Suprapubic skin (tissue), 3 donors: ENCODE measurements around the gene OPHN1.

Experiments
- CTCF ChIP-seq, 2 donors: fragments of 200-600 bp in 1 of 2; fragments of 450-650 bp in 1 of 2; sonication (generic) in 1 of 2; IDR thresholded peaks; one replicate each; pipeline ENCODE4 v1.5.1; 2016 to 2019; ENCODE audit warnings: antibody characterized with exemption in 2 of 2, mild to moderate bottlenecking in 1 of 2, moderate library complexity in 1 of 2
- EP300 ChIP-seq: sonication (generic); formaldehyde crosslinking; IDR thresholded peaks from one replicate; pipeline ENCODE4 v1.6.1; 2017; ENCODE audit warnings: antibody characterized with exemption
- POLR2A ChIP-seq, 2 donors: fragments of 450-650 bp; IDR thresholded peaks; one replicate each; pipeline ENCODE4 v1.6.1; 2017; ENCODE audit warnings: antibody characterized with exemption in 2 of 2, mild to moderate bottlenecking in 2 of 2, moderate library complexity in 2 of 2

GRCh38 chrX:68420559-68420958 lies 12.7 kb downstream of the OPHN1 start:
- TF ChIP-seq CTCF (IDR thresholded peaks at IDR 0.05) (no peak), EP300 (no peak), POLR2A (IDR thresholded peaks at IDR 0.05) (no peak)
